Measurements from ENCODE around the gene NBPF9.
"Not testable (repeated sequence)": the region's sequence is repeated elsewhere in the genome, so short reads cannot be mapped to it uniquely, and the experiment has no call there.

The NBPF9 gene, protein sequence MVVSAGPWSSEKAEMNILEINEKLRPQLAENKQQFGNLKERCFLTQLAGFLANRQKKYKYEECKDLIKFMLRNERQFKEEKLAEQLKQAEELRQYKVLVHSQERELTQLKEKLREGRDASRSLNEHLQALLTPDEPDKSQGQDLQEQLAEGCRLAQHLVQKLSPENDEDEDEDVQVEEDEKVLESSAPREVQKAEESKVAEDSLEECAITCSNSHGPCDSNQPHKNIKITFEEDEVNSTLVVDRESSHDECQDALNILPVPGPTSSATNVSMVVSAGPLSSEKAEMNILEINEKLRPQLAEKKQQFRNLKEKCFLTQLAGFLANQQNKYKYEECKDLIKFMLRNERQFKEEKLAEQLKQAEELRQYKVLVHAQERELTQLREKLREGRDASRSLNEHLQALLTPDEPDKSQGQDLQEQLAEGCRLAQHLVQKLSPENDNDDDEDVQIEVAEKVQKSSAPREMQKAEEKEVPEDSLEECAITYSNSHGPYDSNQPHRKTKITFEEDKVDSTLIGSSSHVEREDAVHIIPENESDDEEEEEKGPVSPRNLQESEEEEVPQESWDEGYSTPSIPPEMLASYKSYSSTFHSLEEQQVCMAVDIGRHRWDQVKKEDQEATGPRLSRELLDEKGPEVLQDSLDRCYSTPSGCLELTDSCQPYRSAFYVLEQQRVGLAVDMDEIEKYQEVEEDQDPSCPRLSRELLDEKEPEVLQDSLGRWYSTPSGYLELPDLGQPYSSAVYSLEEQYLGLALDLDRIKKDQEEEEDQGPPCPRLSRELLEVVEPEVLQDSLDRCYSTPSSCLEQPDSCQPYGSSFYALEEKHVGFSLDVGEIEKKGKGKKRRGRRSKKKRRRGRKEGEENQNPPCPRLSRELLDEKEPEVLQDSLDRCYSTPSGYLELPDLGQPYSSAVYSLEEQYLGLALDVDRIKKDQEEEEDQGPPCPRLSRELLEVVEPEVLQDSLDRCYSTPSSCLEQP (N-terminal part only)

DNA sequence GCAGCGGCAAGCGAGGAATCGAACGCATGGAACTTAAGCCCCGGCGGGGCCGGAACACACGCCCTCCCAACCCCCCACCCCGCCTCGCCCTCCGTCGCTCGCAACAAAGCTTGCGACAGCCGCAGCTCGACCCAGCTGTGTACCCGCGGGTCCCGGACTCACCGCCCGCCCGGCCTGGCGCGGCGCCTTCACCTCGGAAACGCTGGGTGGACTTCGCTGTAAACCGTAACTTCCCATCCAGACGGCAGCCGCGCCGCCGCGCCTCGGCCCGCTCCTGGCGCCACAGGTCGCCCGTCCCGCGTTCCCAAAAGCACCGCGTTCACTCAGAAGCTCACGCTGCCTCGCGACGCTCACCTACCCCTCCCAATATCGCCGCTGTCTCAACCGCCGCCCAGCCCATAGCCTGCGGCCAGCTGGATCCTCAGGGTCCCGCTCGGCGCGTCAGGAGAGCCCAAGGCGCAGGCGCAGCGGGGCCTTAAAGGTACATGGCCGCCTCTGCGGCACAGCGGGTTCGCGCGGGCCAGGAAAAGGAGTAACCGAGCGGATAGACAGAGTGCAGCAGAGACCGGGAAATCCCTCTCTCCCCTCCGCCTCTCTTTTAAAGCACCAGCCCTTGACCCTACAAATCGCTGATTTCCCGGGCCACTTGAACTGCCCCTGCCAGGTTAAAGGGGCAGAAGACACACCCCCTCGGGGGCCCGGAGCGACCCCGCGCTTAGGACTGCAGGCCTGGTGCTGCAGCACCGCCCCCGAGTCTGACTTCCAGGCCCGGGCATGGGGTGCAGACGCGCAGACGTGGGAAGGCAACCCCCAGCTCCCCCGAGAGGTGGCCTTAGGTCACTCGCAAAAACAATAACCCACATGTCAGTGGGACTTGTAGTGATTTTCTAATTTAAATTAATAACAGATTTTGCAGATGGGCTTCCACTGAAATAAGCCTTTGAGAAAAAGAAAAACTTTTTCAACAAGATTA, at the start of gene NBPF9:
TSS of gene NBPF9 (minus strand) at position 443 of the 973 bp plus-strand sequence. CDS start 21,412 bp downstream, outside the sequence.
- DNase-seq = peak; percentile 29

DNA sequence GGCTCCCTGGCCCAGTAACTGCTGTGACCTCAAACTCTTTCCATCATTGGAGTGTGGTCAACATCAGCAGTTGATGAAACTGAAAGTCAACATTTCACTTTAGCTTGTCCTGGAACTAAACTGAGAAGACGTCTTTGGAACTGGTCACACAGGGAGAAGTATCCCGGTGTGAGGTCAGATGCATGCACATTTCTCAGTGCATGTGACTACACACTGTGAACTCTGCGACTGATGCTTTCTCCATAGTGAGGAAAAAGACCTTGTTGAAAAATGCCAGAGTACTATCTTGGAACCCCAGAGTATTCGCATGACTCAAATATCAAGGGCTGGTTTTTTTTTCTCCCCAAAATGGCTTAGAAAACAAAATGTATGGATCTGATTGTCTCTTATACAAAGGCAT, 46.6 kb upstream of the NBPF9 start:
- DNase-seq = not testable (repeated sequence)

DNA sequence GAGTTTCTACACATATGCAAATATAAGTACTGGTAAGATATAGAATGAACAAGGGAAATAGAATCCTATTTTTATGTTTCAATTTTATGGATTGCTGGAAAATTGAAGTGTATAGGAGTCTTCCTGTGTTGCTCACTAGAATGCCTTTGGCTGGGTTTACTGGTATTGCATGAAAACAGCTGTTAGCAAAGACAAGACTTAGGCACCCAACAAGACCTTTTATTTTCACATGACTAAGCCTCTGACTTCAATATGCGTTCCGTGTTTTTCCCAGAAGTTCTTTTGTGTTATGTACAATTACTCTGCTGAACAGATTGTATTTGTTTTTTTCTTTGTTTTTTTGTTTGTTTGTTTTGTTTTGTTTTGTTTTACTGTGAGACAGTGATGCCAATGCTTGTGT, 34.2 kb upstream of the NBPF9 start:
- DNase-seq = not testable (repeated sequence)

- not testable (repeated sequence) for DNase-seq
These were observed 27.6 kb upstream of the NBPF9 start for GRCh38 chr1:149130938-149131337.

DNA sequence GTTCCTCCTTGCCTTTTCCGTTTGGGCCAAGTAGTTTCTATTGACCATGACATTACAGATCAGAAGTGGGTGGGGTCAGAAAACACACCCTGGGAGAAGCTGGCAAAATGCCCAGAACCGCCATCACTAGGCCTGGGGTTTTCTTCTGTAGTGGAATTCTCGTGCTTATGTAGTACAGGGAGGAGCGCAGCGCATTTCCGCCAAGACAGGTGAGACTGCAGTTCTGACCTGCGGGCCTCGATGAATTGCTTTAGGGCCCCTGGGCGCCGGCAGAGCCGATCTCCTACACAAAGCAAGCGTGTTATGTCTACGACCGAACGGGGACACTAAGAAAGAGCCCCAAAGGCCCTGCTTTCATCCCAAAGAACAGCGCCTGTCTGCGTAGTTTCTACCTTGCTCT, 25.9 kb upstream of the NBPF9 start:
- not testable (repeated sequence) for DNase-seq

GRCh38 chr1:149126555-149127145, 23.3 kb upstream of the NBPF9 start:
- DNase-seq = not testable (repeated sequence)

DNA sequence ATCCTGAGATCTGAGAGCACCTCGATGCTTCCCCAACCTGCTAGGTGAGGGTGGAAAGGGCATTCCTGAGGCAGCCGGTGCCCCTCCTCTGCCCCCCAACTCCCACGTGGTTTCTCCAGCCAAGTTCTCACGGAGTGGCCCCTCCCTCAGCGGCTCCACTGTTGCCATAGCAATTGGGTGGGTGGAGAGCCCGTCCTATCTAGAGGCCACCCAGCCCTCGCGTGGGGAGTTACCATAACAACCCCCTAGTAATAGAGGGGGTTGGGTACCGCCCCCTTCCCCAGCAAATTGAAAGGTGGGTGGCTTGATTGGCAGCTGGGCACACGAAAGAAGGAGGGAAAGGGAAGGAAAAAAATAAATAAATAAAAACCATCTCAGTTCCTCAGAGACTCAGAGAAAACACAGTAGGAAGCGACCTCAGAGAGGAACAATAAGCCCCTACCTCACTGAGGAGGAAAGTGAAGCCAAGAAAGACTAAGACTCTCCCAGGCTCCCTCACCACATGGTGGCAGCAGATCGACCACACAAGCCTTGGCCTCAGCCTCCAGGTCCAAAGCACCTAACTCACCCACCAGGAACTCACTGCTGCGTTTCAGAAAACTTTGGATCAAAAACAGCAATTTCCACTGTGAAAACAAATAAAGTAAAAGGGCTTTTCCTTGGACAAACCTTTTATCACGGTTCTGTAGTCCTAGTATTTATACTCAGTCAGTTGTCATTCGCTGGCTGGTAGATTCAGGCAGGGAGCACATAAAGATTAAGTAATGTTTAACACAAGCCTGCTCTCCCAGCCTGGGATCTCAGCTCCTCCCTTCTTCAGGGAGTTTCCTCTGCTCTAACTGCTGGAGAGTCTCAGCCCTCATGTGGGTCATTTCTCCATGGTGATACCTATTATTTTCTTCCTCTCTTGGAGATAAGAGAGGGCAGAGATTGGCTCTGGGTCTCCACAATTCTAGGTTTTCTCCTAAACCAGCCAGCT, 20.9 kb upstream of the NBPF9 start:
- DNase-seq = not testable (repeated sequence)

GRCh38 chr1:149112828-149113227, 9.5 kb upstream of the NBPF9 start:
- not testable (repeated sequence) for DNase-seq

DNA sequence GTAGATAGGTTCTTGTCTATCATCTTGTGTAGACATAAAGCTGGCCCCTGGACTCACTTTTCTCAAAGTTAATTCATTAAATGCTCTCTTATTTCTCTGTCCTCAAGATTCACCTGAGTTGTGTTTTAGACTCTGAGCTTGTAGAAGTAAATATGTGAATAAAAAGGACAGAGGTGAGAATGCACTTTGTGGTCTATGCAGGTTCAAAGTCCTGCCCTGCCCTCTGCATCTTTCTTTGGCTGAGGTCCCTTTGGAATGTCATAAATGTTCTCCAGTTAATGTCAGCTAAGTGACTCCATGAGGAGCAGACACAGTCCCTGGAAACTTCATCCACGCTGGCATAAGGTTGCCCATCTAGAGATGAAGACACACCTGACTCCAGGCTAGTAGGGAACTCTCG, 7.0 kb upstream of the NBPF9 start:
- DNase-seq = not testable (repeated sequence)

DNA sequence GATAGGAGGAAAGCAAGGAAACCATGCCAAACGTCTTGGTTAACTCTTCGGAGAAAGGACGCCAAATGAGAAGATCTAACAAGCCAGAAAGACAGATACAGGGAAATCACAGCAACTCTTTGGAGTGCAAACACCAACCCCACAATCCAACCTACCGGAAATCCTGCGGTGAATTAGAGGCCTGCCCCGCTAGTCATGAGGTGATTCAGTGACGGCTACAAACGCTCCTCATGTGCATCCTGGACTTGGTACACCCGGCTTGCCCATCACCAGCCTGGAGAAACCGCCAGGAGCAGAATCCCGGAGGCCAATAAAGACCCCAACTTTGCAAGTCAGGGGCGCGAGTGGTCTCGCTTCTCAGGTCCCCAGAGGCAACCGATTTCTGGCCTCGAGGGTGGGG, 777 bp downstream of the NBPF9 start:
- peak; percentile 6 for DNase-seq

GRCh38 chr1:149098276-149098675, 5.1 kb downstream of the NBPF9 start:
- DNase-seq = not testable (repeated sequence)

DNA sequence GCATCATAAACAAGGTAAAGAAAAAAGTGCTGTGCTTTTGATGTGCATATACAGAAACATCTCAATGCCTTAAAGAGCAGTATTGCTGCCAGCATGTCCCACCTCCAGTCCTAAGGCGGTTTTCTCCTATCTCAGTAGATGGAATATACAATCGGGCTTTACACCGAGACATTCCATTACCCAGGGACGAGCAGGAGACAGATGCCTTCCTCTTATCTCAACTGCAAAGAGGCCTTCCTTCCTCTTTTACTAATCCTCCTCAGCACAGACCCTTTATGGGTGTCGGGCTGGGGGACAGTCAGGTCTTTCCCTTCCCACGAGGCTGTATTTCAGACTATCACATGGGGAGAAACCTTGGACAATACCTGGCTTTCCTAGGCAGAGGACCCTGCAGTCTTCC, 10.2 kb downstream of the NBPF9 start:
- not testable (repeated sequence) for DNase-seq

GRCh38 chr1:149075505-149076127, 27.7 kb downstream of the NBPF9 start:
- DNase-seq = not testable (repeated sequence)

GRCh38 chr1:149064611-149065010, 38.7 kb downstream of the NBPF9 start:
- DNase-seq = not testable (repeated sequence)

- not testable (repeated sequence) for DNase-seq
These were observed 60.3 kb downstream of the NBPF9 start for GRCh38 chr1:149043056-149043455.

- not testable (repeated sequence) for DNase-seq
These were observed 69.4 kb downstream of the NBPF9 start for GRCh38 chr1:149033916-149034315.

- not testable (repeated sequence) for DNase-seq
These were observed 79.0 kb downstream of the NBPF9 start for GRCh38 chr1:149024327-149024726.

- not testable (repeated sequence) for DNase-seq
These were observed 84.8 kb downstream of the NBPF9 start for GRCh38 chr1:149018577-149018976.

GRCh38 chr1:149016626-149017025, 86.7 kb downstream of the NBPF9 start:
- not testable (repeated sequence) for DNase-seq

GRCh38 chr1:149015522-149015921, 87.8 kb downstream of the NBPF9 start:
- not testable (repeated sequence) for DNase-seq
